Stimulated activated CD4-positive, alpha-beta T cell treated with anti-CD3 and anti-CD28 coated beads, TNF-alpha, amount 100 ng/mL, for 4 hours (primary cell): ENCODE results near the gene ABCD2.
"Not testable (repeated sequence)": the region's sequence is repeated elsewhere in the genome, so short reads cannot be mapped to it uniquely, and the experiment has no call there.

Experiments used
- DNase-seq, 3 experiments: peaks; one replicate each; pipeline ENCODE4 v3.0.0-alpha.2; 2020; ENCODE audit warnings: low read depth in 3 of 3

Gene ABCD2

DNA sequence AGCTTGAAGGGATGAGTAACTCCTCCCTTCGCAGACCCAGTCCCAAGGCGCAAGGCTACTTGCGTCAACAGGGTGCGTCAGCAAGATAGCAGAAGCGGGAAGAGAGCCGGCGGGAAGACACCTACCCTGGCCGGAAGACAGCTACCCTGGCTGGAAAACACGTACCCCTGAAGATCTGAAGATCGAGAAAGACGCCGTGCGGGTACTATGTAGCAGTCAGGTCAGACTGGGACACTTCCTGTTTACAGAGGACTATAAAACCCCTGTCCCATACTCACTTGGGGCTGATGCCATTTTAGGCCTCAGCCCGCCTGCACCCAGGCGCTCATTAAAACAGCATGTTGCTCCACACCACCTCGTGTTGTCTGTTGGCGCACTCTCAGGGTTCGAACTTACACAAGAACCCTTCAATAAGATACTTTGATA lies 80.9 kb downstream of the ABCD2 start:
- DNase-seq, result no peak

DNA sequence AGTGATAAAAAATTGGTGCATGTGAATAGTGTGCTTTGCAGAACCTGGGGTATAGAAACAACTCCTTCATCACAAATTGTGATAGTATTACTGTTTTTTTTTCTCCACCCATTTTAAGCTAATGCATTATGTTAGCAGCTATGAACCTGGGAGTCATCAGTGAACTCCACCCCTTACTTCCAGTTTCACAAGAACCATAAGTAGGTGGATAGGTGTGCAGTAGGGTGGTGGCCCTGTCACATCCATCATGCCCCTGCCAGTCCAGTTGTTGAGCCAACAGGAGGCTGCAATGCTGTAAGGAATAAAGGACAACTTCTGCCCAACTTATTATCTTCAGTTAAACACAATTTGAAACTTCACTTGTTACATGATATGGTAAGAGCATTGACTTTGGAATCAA lies 85.7 kb downstream of the ABCD2 start:
- DNase-seq, result no peak

DNA sequence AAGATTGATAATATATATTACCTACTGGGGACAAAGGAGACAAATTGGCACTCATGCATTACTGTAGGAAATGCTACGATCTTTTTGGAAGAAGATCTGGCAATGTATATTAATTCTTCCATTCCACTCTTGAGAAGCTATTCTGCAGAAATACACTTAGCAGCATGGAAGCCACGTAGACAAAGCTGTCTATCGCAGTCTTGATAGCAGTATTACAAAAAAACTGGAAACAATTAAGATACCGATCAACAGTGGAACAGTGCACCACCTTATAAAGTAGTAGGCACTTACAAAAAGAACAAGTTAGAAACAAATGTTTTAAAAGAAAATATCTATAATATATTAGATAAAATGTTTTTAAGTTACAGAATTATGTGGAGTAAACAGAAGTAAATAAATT lies 87.2 kb downstream of the ABCD2 start:
- no peak for DNase-seq

DNA sequence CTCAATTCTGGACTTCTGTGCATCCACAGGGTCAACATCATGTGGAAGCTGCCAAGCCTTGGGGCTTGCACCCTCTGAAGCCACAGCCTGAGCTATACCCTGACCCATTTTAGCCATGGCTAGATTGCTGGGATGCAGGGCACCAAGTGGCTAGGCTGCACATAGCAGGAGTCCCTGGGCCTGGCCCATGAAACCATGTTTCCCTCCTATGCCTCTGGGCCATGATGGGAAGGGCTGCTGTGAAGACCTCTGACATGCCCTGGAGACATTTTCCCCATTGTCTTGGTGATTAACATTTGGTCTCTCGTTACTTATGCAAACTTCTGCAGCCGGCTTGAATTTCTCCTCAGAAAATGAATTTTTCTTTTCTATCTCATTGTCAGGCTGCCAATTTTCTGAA lies 92.6 kb downstream of the ABCD2 start:
- no peak for DNase-seq

DNA sequence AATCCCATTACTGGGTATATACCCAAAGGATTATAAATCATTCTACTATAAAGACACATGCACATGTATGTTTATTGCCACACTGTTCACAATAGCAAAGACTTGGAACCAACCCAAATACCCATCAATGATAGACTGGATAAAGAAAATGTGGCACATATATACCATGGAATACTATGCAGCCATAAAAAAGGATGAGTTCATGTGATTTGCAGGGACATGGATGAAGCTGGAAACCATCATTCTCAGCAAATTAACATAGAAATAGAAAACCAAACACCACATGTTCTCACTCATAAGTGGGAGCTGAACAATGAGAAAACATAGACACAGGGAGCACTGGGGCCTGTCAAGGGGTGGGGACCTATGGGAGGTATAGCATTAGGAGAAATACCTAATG lies 97.4 kb downstream of the ABCD2 start:
- DNase-seq, result not testable (repeated sequence)

DNA sequence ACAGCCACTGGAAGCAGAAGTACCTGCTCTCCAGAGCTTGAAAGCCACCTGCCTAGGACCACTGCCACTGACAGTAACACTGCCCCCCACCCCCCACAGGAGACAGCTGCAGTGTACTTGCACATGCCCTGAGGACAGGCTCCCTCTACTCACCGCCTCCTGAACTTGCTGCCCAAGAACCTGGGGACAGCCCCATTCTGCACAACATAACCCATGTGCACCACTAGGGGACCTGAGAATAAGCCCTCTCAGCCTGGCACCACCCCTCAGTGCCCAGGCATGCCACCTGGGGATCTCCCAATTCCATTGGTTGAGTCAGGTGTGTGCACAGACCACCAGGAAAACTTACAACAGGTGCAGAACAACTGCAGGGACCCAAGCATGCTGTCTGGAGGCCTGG lies 109.6 kb downstream of the ABCD2 start:
- DNase-seq, result no peak

DNA sequence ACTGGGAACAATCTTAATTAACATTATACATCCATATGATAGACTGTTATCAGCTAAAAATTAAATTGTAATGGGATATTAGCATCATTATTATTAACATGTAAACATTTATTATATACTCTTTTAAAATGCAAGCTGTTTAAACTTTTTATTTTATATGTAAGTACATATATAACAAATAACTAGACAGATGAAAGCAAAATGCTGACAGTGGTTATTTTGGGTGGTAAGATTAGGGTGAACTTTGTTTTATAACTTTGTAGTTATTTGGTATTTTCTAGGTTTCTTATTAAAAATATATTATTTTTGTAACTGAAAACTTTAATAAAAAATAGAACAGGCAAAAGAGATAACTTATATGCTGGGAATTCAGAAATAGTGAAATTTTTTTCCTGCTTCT lies 114.0 kb downstream of the ABCD2 start:
- DNase-seq, result no peak

DNA sequence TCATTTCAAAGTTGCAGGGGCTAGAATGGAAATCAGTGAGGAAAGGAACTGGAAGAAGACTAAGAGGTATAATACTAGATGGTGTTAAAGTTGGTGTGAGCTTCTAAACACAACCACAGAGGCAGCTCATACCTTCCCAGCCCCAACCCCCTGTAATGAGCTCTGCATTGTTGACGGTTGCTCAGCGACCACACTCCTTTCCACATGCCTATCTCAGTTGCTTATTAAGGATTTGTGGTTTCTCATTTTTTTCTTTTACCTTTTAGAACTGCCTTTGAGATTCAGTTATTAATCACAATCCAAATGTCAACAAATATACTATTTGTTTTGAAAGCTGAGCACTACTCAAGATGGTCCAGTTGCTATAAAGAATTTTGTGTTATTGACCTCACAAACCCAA lies 114.6 kb downstream of the ABCD2 start:
- no peak for DNase-seq

DNA sequence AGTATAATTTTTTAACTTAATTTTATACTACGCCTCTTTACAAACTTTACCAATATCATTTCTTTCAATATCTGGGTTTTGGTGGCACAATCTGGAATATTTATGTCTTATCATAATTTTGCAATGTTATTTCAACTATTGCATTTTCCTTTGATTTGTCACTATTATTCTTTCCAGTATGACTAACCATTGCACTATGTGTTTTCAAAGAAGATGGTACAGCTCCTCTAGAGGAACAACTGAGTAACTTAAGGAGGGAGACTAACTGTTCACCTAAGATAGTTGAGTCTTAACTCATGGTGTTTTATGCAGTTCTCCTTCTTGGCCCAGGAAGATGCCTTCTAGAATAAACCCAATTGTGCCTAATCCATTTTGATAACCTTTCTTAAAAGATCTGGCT lies 116.2 kb downstream of the ABCD2 start:
- no peak for DNase-seq

DNA sequence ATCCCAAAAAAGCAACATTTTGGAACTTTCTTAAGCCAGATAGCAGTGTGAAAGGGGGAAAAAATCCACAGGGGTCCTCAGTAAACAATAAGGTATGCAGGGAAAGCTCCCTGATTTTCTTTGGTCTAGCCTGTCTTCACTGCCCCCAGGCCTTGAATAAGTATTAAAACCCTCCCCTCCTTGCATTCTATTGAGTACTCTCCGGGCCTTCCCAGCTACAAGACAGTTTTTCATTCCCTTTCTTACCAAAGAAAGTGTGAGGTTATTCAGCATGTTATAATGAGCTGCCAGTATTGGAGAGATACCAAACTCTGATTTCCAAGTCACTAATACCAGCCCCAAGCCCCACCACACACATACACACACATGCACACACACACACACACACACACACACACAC lies 116.9 kb downstream of the ABCD2 start:
- no peak for DNase-seq
